GM12878 (cell line): ENCODE data around the gene TULP1. TPM values are rescaled to one million over a fixed set of nuclear protein-coding genes. Genes with fewer than 3 reads are reported as not detected.

Source experiments
- ATAC-seq: fragments of 200-7000 bp; cut with Tn5 transposase; 3 replicates; pipeline ENCODE4 v1.9.1; 2020; ENCODE audit warnings: mild to moderate bottlenecking, moderate library complexity
- BruUV-seq: library from RNA; stranded (reverse); fragments of 400-500 nt; replicated peaks from 2 replicates; lab custom pipeline; 2021; lab: Mats Ljungman, UMichigan
- CTCF ChIA-PET: fragments of 300-600 bp; sonication (Branson Sonifier 250); formaldehyde crosslinking; extraction: SDS; loops from one replicate; lab custom pipeline; 2021; ENCODE audit warnings: inconsistent platforms; lab: Yijun Ruan, JAX
- POLR2A ChIA-PET: fragments of 350-600 bp; formaldehyde crosslinking; extraction: SDS; loops from one replicate; lab custom pipeline; 2021; ENCODE audit warnings: inconsistent platforms; lab: Charles Lee
- RAD21 ChIA-PET: fragments of 300-600 bp; sonication (Branson Sonifier 250); formaldehyde crosslinking; loops from one replicate; lab custom pipeline; 2023; ENCODE audit warnings: antibody characterized with exemption; ENCODE audit not compliant: unreplicated experiment; lab: Charles Lee
- SMC1A ChIA-PET: fragments of 300-600 bp; sonication (Branson Sonifier 250); formaldehyde crosslinking; loops from one replicate; lab custom pipeline; 2023; ENCODE audit not compliant: unreplicated experiment, uncharacterized antibody; lab: Charles Lee
- DNase-seq: peaks from one replicate; pipeline ENCODE4 v3.0.0-alpha.2; 2011; ENCODE audit warnings: low read depth, low spot score
- FAIRE-seq: peaks from 3 replicates; lab custom pipeline; 2011; peaks lifted over from hg19 to GRCh38; lab: Jason Lieb, UNC
- H2AFZ ChIP-seq: 2 replicates; pipeline ENCODE4 v1.6.0; 2011; ENCODE audit warnings: low read depth, low read length, control low read depth; ENCODE audit not compliant: control insufficient read depth
- H3K27ac ChIP-seq: 2 replicates; pipeline ENCODE4 v1.5.1; 2011; ENCODE audit warnings: control low read depth; ENCODE audit not compliant: control insufficient read depth, insufficient read depth
- H3K27me3 ChIP-seq, 2 experiments: replicated peaks in 1 of 2; 2 replicates each; pipeline versions ENCODE4 v1.6.0 to v1.6.1; 2011; ENCODE audit warnings: low read length in 1 of 2; ENCODE audit not compliant: control insufficient read depth in 2 of 2, insufficient read depth in 2 of 2
- H3K36me3 ChIP-seq, 2 experiments: 2 replicates each; pipeline ENCODE4 v1.5.1; 2011; ENCODE audit warnings: low read length in 1 of 2; ENCODE audit not compliant: control insufficient read depth in 2 of 2, insufficient read depth in 2 of 2
- H3K4me1 ChIP-seq: 2 replicates; pipeline ENCODE4 v1.6.1; 2011; ENCODE audit warnings: mild to moderate bottlenecking, low read length, moderate library complexity, mixed read lengths; ENCODE audit not compliant: control insufficient read depth, insufficient read depth
- H3K4me2 ChIP-seq: 2 replicates; pipeline ENCODE4 v1.6.0; 2011; ENCODE audit warnings: control low read depth; ENCODE audit not compliant: control insufficient read depth, insufficient read depth
- H3K4me3 ChIP-seq: fragments of 200-600 bp; sonication (generic); 2 replicates; pipeline ENCODE4 v1.5.1; 2016
- H3K79me2 ChIP-seq: 2 replicates; pipeline ENCODE4 v1.6.0; 2011; ENCODE audit warnings: low read length; ENCODE audit not compliant: control insufficient read depth, insufficient read depth
- H3K9ac ChIP-seq: 2 replicates; pipeline ENCODE4 v1.8.0; 2011; ENCODE audit warnings: low read length, control low read depth, mixed read lengths; ENCODE audit not compliant: control insufficient read depth, insufficient read depth
- H3K9me3 ChIP-seq: replicated peaks from 3 replicates; pipeline ENCODE4 v1.5.1; 2011; ENCODE audit warnings: mild to moderate bottlenecking, low read length; ENCODE audit not compliant: control insufficient read depth, insufficient read depth
- H4K20me1 ChIP-seq: 2 replicates; pipeline ENCODE4 v1.6.0; 2011; ENCODE audit not compliant: control insufficient read depth, insufficient read depth
- BRCA1 ChIP-seq: IDR thresholded peaks from 2 replicates; pipeline ENCODE4 v1.6.1; 2011; ENCODE audit warnings: low read depth, low read length, improper control_type of control experiment
- CBX5 ChIP-seq: sonication (generic); IDR thresholded peaks from 2 replicates; pipeline ENCODE4 v1.6.1; 2016; ENCODE audit warnings: low read depth, moderate library complexity, mild to moderate bottlenecking, inconsistent platforms
- FOXK2 ChIP-seq: fragments of 450-650 bp; IDR thresholded peaks from 2 replicates; pipeline ENCODE4 v1.6.1; 2017; ENCODE audit warnings: mild to moderate bottlenecking, moderate library complexity
- HCFC1 ChIP-seq: fragments of 150-350 bp; IDR thresholded peaks from 2 replicates; pipeline ENCODE4 v1.6.1; 2014; ENCODE audit warnings: low read length
- IRF4 ChIP-seq: IDR thresholded peaks from 2 replicates; pipeline ENCODE4 v1.6.1; 2011; ENCODE audit warnings: low read depth, low read length
- RUNX3 ChIP-seq: IDR thresholded peaks from 2 replicates; pipeline ENCODE4 v1.6.1; 2012; ENCODE audit warnings: low read length, inconsistent platforms
- SIX5 ChIP-seq: IDR thresholded peaks from 2 replicates; pipeline ENCODE4 v1.6.1; 2011; ENCODE audit warnings: mild to moderate bottlenecking, low read depth, low read length, moderate library complexity; ENCODE audit not compliant: severe bottlenecking
- SRF ChIP-seq, 2 experiments: IDR thresholded peaks; 2 replicates each; pipeline ENCODE4 v1.6.1; 2011; ENCODE audit warnings: low read depth in 2 of 2, low read length in 2 of 2, mild to moderate bottlenecking in 1 of 2, moderate library complexity in 1 of 2
- STAT3 ChIP-seq: IDR thresholded peaks from 2 replicates; pipeline ENCODE4 v1.6.1; 2011; ENCODE audit warnings: low read depth, low read length, improper control_type of control experiment
- TAF1 ChIP-seq: IDR thresholded peaks from 2 replicates; pipeline ENCODE4 v1.6.1; 2011; ENCODE audit warnings: mild to moderate bottlenecking, low read depth, low read length, borderline replicate concordance
- ZSCAN29 ChIP-seq: fragments of 450-650 bp; IDR thresholded peaks from 2 replicates; pipeline ENCODE4 v1.6.1; 2017; ENCODE audit warnings: mild to moderate bottlenecking, moderate library complexity
- WGBS: methylation state at CpG from one replicate; pipeline ENCODE4 v1.1.6; 2016; ENCODE audit warnings: low lambda C conversion rate; ENCODE audit not compliant: insufficient replicate concordance, insufficient coverage; ENCODE audit errors: missing lambda C conversion rate; 5-methylcytosine and 5-hydroxymethylcytosine counted together
- in situ Hi-C: fragments of 300-500 bp; cut with MboI; formaldehyde crosslinking; loops from 9 replicates; pipeline ENCODE4 v1.14.3; 2018; ENCODE audit warnings: mixed read lengths
- intact Hi-C: fragments of 100-400 bp; cut with micrococcal nuclease; formaldehyde crosslinking; loops from one replicate; pipeline ENCODE4 v1.14.2; 2022; ENCODE audit not compliant: unreplicated experiment
- polyA plus RNA-seq, 11 experiments: library from polyadenylated mRNA; depleted of rRNA in 4 of 11; unstranded in 6 of 11; stranded (reverse) in 5 of 11; fragments of >200 nt; fragmentation: Nextera tagmentation in 4 of 11; fragmentation: Illumina TruSeq in 1 of 11; extraction: Ambion mirVana in 4 of 11; extraction: Trizol in 1 of 11; gene quantifications; 1 replicate in 1 of 11; 2 replicates in 10 of 11; pipeline versions ENCODE4 v1.2.1 to v1.2.3, GENCODE V29; 2011 to 2016; ENCODE audit warnings: inconsistent platforms in 2 of 11, missing spikeins in 2 of 11, low read depth in 1 of 11
- total RNA-seq, 4 experiments: library from RNA; depleted of rRNA in 3 of 4; stranded (reverse); fragments of >200 nt in 3 of 4; fragmentation: Illumina TruSeq in 1 of 4; extraction: Trizol in 1 of 4; gene quantifications; 2 replicates each; pipeline versions ENCODE4 v1.2.1 to v1.2.3, GENCODE V29; 2013 to 2021
- TF ChIP-seq, protein P1 (sequence below): fragments of 450-650 bp; IDR thresholded peaks from 2 replicates; pipeline ENCODE4 v1.6.1; 2017; ENCODE audit warnings: borderline replicate concordance

The TULP1 gene
- total and polyA plus RNA-seq, 10 of the 15 experiments (the other 5 are each of a cell fraction or from before 2014, with no cell fraction given) = not detected

- Histone ChIP-seq H3K27ac (no peak overlapping the region), H3K9me3 (no peaks in the 10 kb centered on the region), H3K27me3 (peaks cover 2 to 6% of the 10 kb centered on the region in 2 experiments; a peak in 1 of 4 replicates), H3K36me3 (no peaks in the 10 kb centered on the region), H2AFZ (no peak overlapping the region), H3K4me2 (no peak overlapping the region), H3K9ac (no peak overlapping the region), H3K79me2 (no peaks in the 10 kb centered on the region), H3K4me1 (peaks cover 6% of the 10 kb centered on the region; the same call in 1 of the 2 replicates)
- ChIA-PET CTCF (no interaction called here), RAD21 (no interaction called here), SMC1A (no interaction called here)
- ATAC-seq = no peak
- no TSS peak for BruUV-seq
- intact Hi-C loops = no loop called here
- 14% methylated on average over 24 of the region's 32 CpGs for WGBS
- TF ChIP-seq ZSCAN29 = no peak
- no peak for TF ChIP-seq FOXK2
- TF ChIP-seq BRCA1 = no peak
- TF ChIP-seq SRF (IDR thresholded peaks at IDR 0.05; ENCODE audit: low read depth in 2 of 2, low read length in 2 of 2) = no peak
- TF ChIP-seq CBX5 = no peak
- TF ChIP-seq STAT3 = no peak
- TF ChIP-seq RUNX3 = no peak
- TF ChIP-seq, protein P1, sequence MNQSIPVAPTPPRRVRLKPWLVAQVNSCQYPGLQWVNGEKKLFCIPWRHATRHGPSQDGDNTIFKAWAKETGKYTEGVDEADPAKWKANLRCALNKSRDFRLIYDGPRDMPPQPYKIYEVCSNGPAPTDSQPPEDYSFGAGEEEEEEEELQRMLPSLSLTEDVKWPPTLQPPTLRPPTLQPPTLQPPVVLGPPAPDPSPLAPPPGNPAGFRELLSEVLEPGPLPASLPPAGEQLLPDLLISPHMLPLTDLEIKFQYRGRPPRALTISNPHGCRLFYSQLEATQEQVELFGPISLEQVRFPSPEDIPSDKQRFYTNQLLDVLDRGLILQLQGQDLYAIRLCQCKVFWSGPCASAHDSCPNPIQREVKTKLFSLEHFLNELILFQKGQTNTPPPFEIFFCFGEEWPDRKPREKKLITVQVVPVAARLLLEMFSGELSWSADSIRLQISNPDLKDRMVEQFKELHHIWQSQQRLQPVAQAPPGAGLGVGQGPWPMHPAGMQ = no peak
- no peak for TF ChIP-seq IRF4
- TF ChIP-seq TAF1 = no peak
- TF ChIP-seq SIX5 = no peak
- no peak for TF ChIP-seq HCFC1
- TF ChIP-seq, all 136 proteins: peak for 0
- in situ Hi-C loops = no loop called here
- Histone ChIP-seq H4K20me1 (no peaks in the 10 kb centered on the region), H3K4me3 (no peak overlapping the region)
- POLR2A ChIA-PET = no interaction called here
- no peak for DNase-seq
- no peak for FAIRE-seq
These were observed 1.1 kb downstream of the TULP1 start for GRCh38 chr6:35511562-35511941.
